OCI-LY7 (cell line): ENCODE results near the gene SH3RF1. TPM values are rescaled to one million over a fixed set of nuclear protein-coding genes. Genes with fewer than 3 reads are reported as not detected.

Experiments
- BruUV-seq: library from RNA; stranded (reverse); fragments of 400-500 nt; replicated peaks from 2 replicates; lab custom pipeline; 2021; lab: Mats Ljungman, UMichigan
- CTCF ChIA-PET: fragments of 300-600 bp; sonication (Branson Sonifier 250); formaldehyde crosslinking; loops from one replicate; lab custom pipeline; 2022; ENCODE audit warnings: antibody characterized with exemption; ENCODE audit not compliant: unreplicated experiment; lab: Charles Lee
- POLR2A ChIA-PET: fragments of 300-600 bp; sonication (Branson Sonifier 250); formaldehyde crosslinking; loops from one replicate; lab custom pipeline; 2022; ENCODE audit warnings: antibody characterized with exemption; lab: Charles Lee
- DNase-seq: peaks from one replicate; pipeline ENCODE4 v3.0.0-alpha.2; 2015; ENCODE audit warnings: low spot score
- H2AFZ ChIP-seq: fragments of 200-600 bp; sonication (generic), shearing (Covaris generic); 2 replicates; pipeline ENCODE4 v1.6.1; 2014; ENCODE audit warnings: mild to moderate bottlenecking, antibody characterized with exemption, low read length, moderate library complexity
- H3K27ac ChIP-seq: fragments of 200-600 bp; sonication (generic); 2 replicates; pipeline ENCODE4 v1.5.1; 2014; ENCODE audit warnings: mixed run types, low read depth, mild to moderate bottlenecking, moderate library complexity, low read length, inconsistent platforms; ENCODE audit not compliant: poor library complexity, severe bottlenecking
- H3K36me3 ChIP-seq: fragments of 200-600 bp; sonication (generic); 2 replicates; pipeline ENCODE4 v1.6.1; 2014; ENCODE audit warnings: mild to moderate bottlenecking, antibody characterized with exemption, low read length, moderate library complexity, mixed read lengths; ENCODE audit not compliant: insufficient read depth
- H3K4me1 ChIP-seq: fragments of 200-600 bp; sonication (generic); 2 replicates; pipeline ENCODE4 v1.5.1; 2014; ENCODE audit warnings: mild to moderate bottlenecking, low read length; ENCODE audit not compliant: insufficient read depth, poor library complexity, severe bottlenecking
- H3K4me2 ChIP-seq: fragments of 200-600 bp; sonication (generic); 2 replicates; pipeline ENCODE4 v1.6.1; 2014; ENCODE audit warnings: mild to moderate bottlenecking, low read length
- H3K4me3 ChIP-seq: fragments of 200-600 bp; sonication (generic); 2 replicates; pipeline ENCODE4 v1.5.1; 2014; ENCODE audit warnings: mild to moderate bottlenecking, low read depth, low read length; ENCODE audit not compliant: poor library complexity, severe bottlenecking
- H3K79me2 ChIP-seq: fragments of 200-600 bp; sonication (generic); 2 replicates; pipeline ENCODE4 v1.6.1; 2016; ENCODE audit warnings: low read depth, mild to moderate bottlenecking, low read length, moderate library complexity, mixed read lengths; ENCODE audit not compliant: insufficient read depth
- H3K9me2 ChIP-seq: fragments of 200-600 bp; sonication (generic); 2 replicates; pipeline ENCODE4 v1.6.1; 2016; ENCODE audit warnings: mild to moderate bottlenecking, low read length, mixed read lengths; ENCODE audit not compliant: insufficient read depth
- H3K9me3 ChIP-seq: fragments of 200-600 bp; sonication (generic); 2 replicates; pipeline ENCODE4 v1.6.1; 2014; ENCODE audit warnings: mild to moderate bottlenecking, mixed run types, low read length, mixed read lengths
- H4K20me1 ChIP-seq: fragments of 200-600 bp; sonication (generic); 2 replicates; pipeline ENCODE4 v1.6.1; 2014; ENCODE audit warnings: mild to moderate bottlenecking, antibody characterized with exemption, low read length, moderate library complexity, mixed read lengths; ENCODE audit not compliant: insufficient read depth
- CTCF ChIP-seq: fragments of 200-600 bp; sonication (generic); conservative IDR thresholded peaks from 2 replicates; pipeline ENCODE4 v1.5.1; 2014; ENCODE audit warnings: mild to moderate bottlenecking, antibody characterized with exemption, low read length, moderate library complexity, mixed read lengths
- EZH2phosphoT487 ChIP-seq: fragments of 200-600 bp; sonication (generic); IDR thresholded peaks from 2 replicates; pipeline ENCODE4 v1.6.1; 2018; ENCODE audit warnings: low read depth, borderline replicate concordance, mild to moderate bottlenecking, mixed run types, antibody characterized with exemption, low read length, moderate library complexity, mixed read lengths
- intact Hi-C: fragments of 100-400 bp; cut with micrococcal nuclease; formaldehyde crosslinking; loops from one replicate; pipeline ENCODE4 v1.10.0; 2022; ENCODE audit not compliant: unreplicated experiment
- total RNA-seq, 2 experiments: library from RNA; depleted of rRNA in 1 of 2; stranded (reverse); fragments of >200 nt in 1 of 2; shearing (Covaris generic) in 1 of 2; gene quantifications; 2 replicates each; pipeline ENCODE4 v1.2.3, GENCODE V29; 2014 to 2022

The SH3RF1 gene
- total RNA-seq, 2 experiments from 2014 or later = not detected

GRCh38 chr4:169050881-169051760, 219.6 kb downstream of the SH3RF1 start:
- H3K4me3 ChIP-seq = no peak overlapping the region
- H3K4me2 ChIP-seq = no peak overlapping the region
- H3K79me2 ChIP-seq = no peaks in the 10 kb centered on the region
- no peak overlapping the region for H3K27ac ChIP-seq
- no peaks in the 10 kb centered on the region for H3K36me3 ChIP-seq
- H3K9me3 ChIP-seq = no peaks in the 10 kb centered on the region
- no peaks in the 10 kb centered on the region for H4K20me1 ChIP-seq
- no peak overlapping the region for H2AFZ ChIP-seq
- no TSS peak for BruUV-seq
- intact Hi-C loops = no loop called here
- POLR2A ChIA-PET = no interaction called here
- no peak for DNase-seq
- H3K9me2 ChIP-seq = no peaks in the 10 kb centered on the region
- CTCF ChIA-PET = no interaction called here
- TF ChIP-seq CTCF = no peak
- no peak for TF ChIP-seq EZH2phosphoT487
- no peaks in the 10 kb centered on the region for H3K4me1 ChIP-seq

- Histone ChIP-seq H3K4me3 (no peak overlapping the region), H3K9me3 (no peaks in the 10 kb centered on the region), H3K4me2 (no peak overlapping the region), H3K79me2 (no peaks in the 10 kb centered on the region), H3K27ac (no peak overlapping the region), H2AFZ (no peak overlapping the region), H3K9me2 (no peaks in the 10 kb centered on the region), H3K4me1 (no peaks in the 10 kb centered on the region), H3K36me3 (no peaks in the 10 kb centered on the region), H4K20me1 (no peaks in the 10 kb centered on the region)
- intact Hi-C loops = no loop called here
- ChIA-PET CTCF (no interaction called here), POLR2A (no interaction called here)
- TF ChIP-seq CTCF (no peak), EZH2phosphoT487 (no peak)
- DNase-seq = no peak
- no TSS peak for BruUV-seq
Measured at GRCh38 chr4:169050284-169050683, 220.5 kb downstream of the SH3RF1 start.

- no peak overlapping the region for H3K4me2 ChIP-seq
- no TSS peak for BruUV-seq
- no peaks in the 10 kb centered on the region for H3K9me3 ChIP-seq
- no peaks in the 10 kb centered on the region for H4K20me1 ChIP-seq
- no peak overlapping the region for H2AFZ ChIP-seq
- intact Hi-C loops = no loop called here
- no peaks in the 10 kb centered on the region for H3K36me3 ChIP-seq
- POLR2A ChIA-PET = no interaction called here
- no peaks in the 10 kb centered on the region for H3K9me2 ChIP-seq
- no peaks in the 10 kb centered on the region for H3K79me2 ChIP-seq
- no peak for TF ChIP-seq EZH2phosphoT487
- TF ChIP-seq CTCF = no peak
- no peaks in the 10 kb centered on the region for H3K4me1 ChIP-seq
- no peak overlapping the region for H3K27ac ChIP-seq
- CTCF ChIA-PET = no interaction called here
- no peak for DNase-seq
- H3K4me3 ChIP-seq = no peak overlapping the region
Measured at GRCh38 chr4:169048868-169049414, 221.8 kb downstream of the SH3RF1 start.
